ENCODE measurements around the gene OSM. TPM values are rescaled to one million over a fixed set of nuclear protein-coding genes. Genes with fewer than 3 reads are reported as not detected.
A peak's percentile ranks its signal among the peaks of the same experiment; 100 is the strongest.

The OSM gene
- total RNA-seq, 1 experiment from 2014 or later: not detected

- ChIA-PET RAD21 (ENCODE audit: low non-redundant PET in 1 of 2, low total read pairs in 2 of 2, uncharacterized antibody in 2 of 2, unreplicated experiment in 2 of 2) (interaction anchor here in 1 of 2 experiments (1.2 kb wide), 1 partner anchor 10 kb away, joined by 3 read pairs; no protein-coding TSS in a partner anchor), CTCF (no interaction called here), POLR2A (interaction anchor here (1.1 to 1.7 kb wide), 3 partner anchors 10 to 20 kb away, joined by 3 to 6 read pairs (median 3); no protein-coding TSS in a partner anchor)
- H3K27ac ChIP-seq (ENCODE audit: low read depth, low read length): no peak overlapping the region
- no peak overlapping the region for H3K4me2 ChIP-seq (ENCODE audit: low read length)
- TF ChIP-seq RAD21 (IDR thresholded peaks at IDR 0.05; ENCODE audit: low read depth) (no peak), EZH2 (IDR thresholded peaks at IDR 0.05) (no peak), SP1 (IDR thresholded peaks at IDR 0.05; ENCODE audit: low read depth) (no peak), SIN3A (IDR thresholded peaks at IDR 0.05; ENCODE audit: low read depth) (no peak), POLR2AphosphoS5 (IDR thresholded peaks at IDR 0.05; ENCODE audit: low read depth, low read length) (no peak), ZFX (IDR thresholded peaks at IDR 0.05) (no peak), EZH2phosphoT487 (IDR thresholded peaks at IDR 0.05; ENCODE audit: borderline replicate concordance) (no peak), YY1 (IDR thresholded peaks at IDR 0.05; ENCODE audit: extremely low read depth, insufficient replicate concordance, low read depth, low read length) (no peak), REST (IDR thresholded peaks at IDR 0.05; ENCODE audit: low read depth) (no peak), ZNF274 (IDR thresholded peaks at IDR 0.05; ENCODE audit: low read depth, low read length) (no peak), TCF7L2 (IDR thresholded peaks at IDR 0.05; ENCODE audit: borderline replicate concordance, extremely low read depth, insufficient read depth, insufficient read length) (no peak), CBX3 (IDR thresholded peaks at IDR 0.05; ENCODE audit: low read depth) (no peak), SRF (IDR thresholded peaks at IDR 0.05; ENCODE audit: low read depth) (no peak), EGR1 (IDR thresholded peaks at IDR 0.05; ENCODE audit: low read depth) (no peak), FOSL1 (IDR thresholded peaks at IDR 0.05; ENCODE audit: low read depth) (no peak), MAX (IDR thresholded peaks at IDR 0.05) (no peak)
- peaks cover 34 to 82% of the 10 kb centered on the region in 2 experiments for H3K4me1 ChIP-seq (ENCODE audit: control insufficient read depth in 1 of 2, insufficient read depth in 2 of 2, low read length in 2 of 2)
- DNase-seq (ENCODE audit: low read depth, low spot score) (no peak), ATAC-seq (no peak)
- H3K27me3 ChIP-seq (ENCODE audit: insufficient read depth, low read length): no peaks in the 10 kb centered on the region
- no peaks in the 10 kb centered on the region for H3K79me2 ChIP-seq (ENCODE audit: insufficient read depth, low read length)
- no peak overlapping the region for H3K9ac ChIP-seq (ENCODE audit: low read length)
- H4K20me1 ChIP-seq (ENCODE audit: insufficient read depth): no peaks in the 10 kb centered on the region
- H3K9me3 ChIP-seq (ENCODE audit: control insufficient read depth in 1 of 2, insufficient read depth in 1 of 2, low read depth in 1 of 2, low read length in 2 of 2): no peaks in the 10 kb centered on the region; a peak in 1 of 4 replicates
- no peaks in the 10 kb centered on the region for H3K9me2 ChIP-seq (ENCODE audit: insufficient read depth)
- H3K36me3 ChIP-seq (ENCODE audit: control insufficient read depth in 1 of 2, insufficient read depth in 2 of 2, low read length in 2 of 2): no peaks in the 10 kb centered on the region
- H2AFZ ChIP-seq (ENCODE audit: low read depth, low read length, poor library complexity, severe bottlenecking): peak overlapping the region; percentile 50
- intact Hi-C loops (cut with micrococcal nuclease): no loop called here
- H3K4me3 ChIP-seq (replicated peaks in 1 of 2; ENCODE audit: low read depth in 1 of 2, low read length in 2 of 2): no peak overlapping the region
- no TSS peak for BruUV-seq (replicated peaks)
Measured at GRCh38 chr22:30230330-30230729, 36.3 kb downstream of the OSM start.

Measured in HCT116 (cell line).